Small intestine (tissue), 7 donors: ENCODE data around the gene MFSD6L. TPM values are rescaled to one million over a fixed set of nuclear protein-coding genes. Genes with fewer than 3 reads are reported as not detected.
"Not testable (repeated sequence)": the region's sequence is repeated elsewhere in the genome, so short reads cannot be mapped to it uniquely, and the experiment has no call there.

Source experiments
- DNase-seq, 2 donors: peaks; one replicate each; pipeline versions ENCODE4 v3.0.0 to v3.0.0-alpha.2; 2013
- FAIRE-seq: peaks from 2 replicates; lab custom pipeline; 2012; peaks lifted over from hg19 to GRCh38; lab: Jason Lieb, UNC
- H3K27ac ChIP-seq, 3 donors: one replicate each; pipeline ENCODE4 v1.5.1; 2013; ENCODE audit warnings: low read length in 2 of 3, mild to moderate bottlenecking in 2 of 3, control low read depth in 1 of 3, inconsistent platforms in 1 of 3, low read depth in 1 of 3, moderate library complexity in 1 of 3
- H3K27me3 ChIP-seq, 3 donors: one replicate each; pipeline ENCODE4 v1.6.1; 2013; ENCODE audit warnings: low read length in 3 of 3, inconsistent platforms in 1 of 3; ENCODE audit not compliant: control insufficient read depth in 3 of 3, insufficient read depth in 3 of 3
- H3K36me3 ChIP-seq, 3 donors: one replicate each; pipeline ENCODE4 v1.6.1; 2013; ENCODE audit warnings: low read length in 3 of 3, inconsistent platforms in 1 of 3, low read depth in 1 of 3, mild to moderate bottlenecking in 1 of 3, moderate library complexity in 1 of 3; ENCODE audit not compliant: control insufficient read depth in 3 of 3, insufficient read depth in 2 of 3
- H3K4me1 ChIP-seq, 3 donors: one replicate each; pipeline ENCODE4 v1.6.1; 2013; ENCODE audit warnings: low read length in 2 of 3, inconsistent platforms in 1 of 3, low read depth in 1 of 3, mild to moderate bottlenecking in 1 of 3, moderate library complexity in 1 of 3; ENCODE audit not compliant: control insufficient read depth in 3 of 3, insufficient read depth in 2 of 3
- H3K4me3 ChIP-seq, 3 donors: one replicate each; pipeline ENCODE4 v1.5.1; 2013; ENCODE audit warnings: low read length in 3 of 3, control low read depth in 1 of 3, inconsistent platforms in 1 of 3, low read depth in 1 of 3, mild to moderate bottlenecking in 1 of 3, moderate library complexity in 1 of 3
- H3K9me3 ChIP-seq, 2 donors: one replicate each; pipeline ENCODE4 v1.6.1; 2013; ENCODE audit warnings: low read depth in 1 of 2, low read length in 1 of 2; ENCODE audit not compliant: control insufficient read depth in 2 of 2, insufficient read depth in 1 of 2
- WGBS, 3 donors: extraction: QIAGEN DNeasy Blood & Tissue Kit; methylation state at CpG; one replicate each; pipeline ENCODE4 v1.1.7; 2013; 5-methylcytosine and 5-hydroxymethylcytosine counted together
- polyA plus RNA-seq, 4 donors: library from polyadenylated mRNA; stranded (reverse) in 3 of 4; unstranded in 1 of 4; fragments of 200-250 nt in 3 of 4; fragments of 120-200 nt in 1 of 4; gene quantifications; one replicate each; pipeline versions ENCODE4 v1.2.1 to v1.2.3, GENCODE V29; 2013
- donor health status: healthy with polysubstance abuse.
- donor health status: control.
- donor health status: control.
- donor health status: Bipolar disorder and iron deficiency.
- donor health status: healthy.

The MFSD6L gene
- polyA plus RNA-seq, 4 donors = 0.81 to 10.8 (median 5.8) TPM; not detected in 1

DNA sequence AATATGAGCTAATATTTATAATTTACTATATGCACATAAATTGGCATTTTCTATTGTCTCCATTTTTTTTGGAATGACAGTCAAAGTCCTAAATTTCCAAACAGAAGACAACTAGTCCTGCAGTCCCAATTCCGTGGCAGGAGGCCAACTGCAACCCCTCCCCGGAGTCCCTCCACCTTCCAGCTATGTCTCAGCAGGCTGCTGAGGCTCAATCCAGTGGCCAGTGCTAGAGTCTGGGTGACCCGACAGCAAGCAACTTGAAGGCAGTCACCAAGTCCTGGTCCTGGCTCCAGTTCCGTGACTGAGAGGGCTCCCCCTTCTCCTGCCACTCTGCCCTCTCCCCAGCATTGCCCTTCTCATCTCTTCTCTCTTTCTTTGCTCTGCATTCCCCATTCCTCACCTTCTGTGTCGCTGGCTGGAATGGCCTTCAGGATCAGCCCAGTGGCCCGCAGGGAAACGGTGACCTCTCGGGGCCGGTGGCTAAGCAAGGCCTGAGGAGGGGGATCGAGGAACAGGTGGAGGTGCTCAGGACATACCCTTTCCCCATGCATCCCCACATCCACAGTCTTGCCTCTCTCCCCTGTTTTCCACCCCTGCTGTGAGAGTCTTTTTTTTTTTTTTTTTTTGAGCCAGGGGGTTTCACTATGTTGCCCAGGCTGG, 22.4 kb upstream of the MFSD6L start:
- no peaks in the 10 kb centered on the region for H3K36me3 ChIP-seq
- FAIRE-seq (no peak), DNase-seq (no peak)
- peaks cover 0 to 6% of the 10 kb centered on the region in 2 donors for H3K9me3 ChIP-seq
- no peaks in the 10 kb centered on the region for H3K4me1 ChIP-seq
- peaks cover 0 to 9% (median 0%) of the 10 kb centered on the region in 3 donors for H3K27me3 ChIP-seq
- H3K4me3 ChIP-seq = no peak overlapping the region
- 84 to 92% (median 87%) methylated on average over 10 of the region's 10 CpGs for WGBS, 3 donors
- no peak overlapping the region for H3K27ac ChIP-seq

DNA sequence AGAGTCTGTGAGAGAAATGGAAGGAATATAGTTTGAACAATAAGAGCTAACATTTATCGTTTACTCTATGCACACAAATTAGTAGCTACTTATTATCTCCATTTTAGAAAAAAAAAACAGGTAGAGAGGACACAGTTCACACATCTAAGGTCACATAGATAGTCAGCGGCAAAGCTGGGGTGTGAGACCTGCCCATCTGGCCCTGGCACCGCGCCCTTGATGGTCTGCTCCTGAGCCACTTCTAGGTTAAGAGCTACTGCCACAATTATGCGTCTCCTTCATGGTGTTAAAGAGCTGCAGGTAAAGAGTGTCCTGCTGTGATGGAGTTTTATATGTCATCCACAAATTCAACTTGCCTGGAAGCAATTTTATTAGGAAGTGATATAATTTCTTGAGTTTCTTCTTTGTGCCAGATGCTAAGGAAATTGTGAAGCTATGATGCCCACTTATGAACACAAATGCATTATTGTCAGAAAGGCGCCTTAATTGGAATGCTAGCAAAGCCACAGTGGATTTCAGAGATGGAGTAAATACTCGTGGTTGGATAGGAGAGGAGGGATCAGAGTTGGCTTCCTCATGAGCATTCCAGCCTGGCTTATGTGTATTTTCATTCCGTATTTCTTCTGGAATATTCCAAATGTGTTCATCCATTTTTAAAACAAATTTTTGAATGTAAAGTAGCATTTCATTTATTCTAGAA, 21.3 kb upstream of the MFSD6L start:
- H3K27ac ChIP-seq = no peak overlapping the region
- H3K9me3 ChIP-seq = peaks cover 0 to 6% of the 10 kb centered on the region in 2 donors
- no peaks in the 10 kb centered on the region for H3K4me1 ChIP-seq
- no peak for DNase-seq
- no peak overlapping the region for H3K4me3 ChIP-seq
- peaks cover 0 to 9% (median 0%) of the 10 kb centered on the region in 3 donors for H3K27me3 ChIP-seq
- 59 to 76% (median 59%) methylated on average over 8 of the region's 8 CpGs for WGBS, 3 donors
- no peak for FAIRE-seq
- H3K36me3 ChIP-seq = no peaks in the 10 kb centered on the region

DNA sequence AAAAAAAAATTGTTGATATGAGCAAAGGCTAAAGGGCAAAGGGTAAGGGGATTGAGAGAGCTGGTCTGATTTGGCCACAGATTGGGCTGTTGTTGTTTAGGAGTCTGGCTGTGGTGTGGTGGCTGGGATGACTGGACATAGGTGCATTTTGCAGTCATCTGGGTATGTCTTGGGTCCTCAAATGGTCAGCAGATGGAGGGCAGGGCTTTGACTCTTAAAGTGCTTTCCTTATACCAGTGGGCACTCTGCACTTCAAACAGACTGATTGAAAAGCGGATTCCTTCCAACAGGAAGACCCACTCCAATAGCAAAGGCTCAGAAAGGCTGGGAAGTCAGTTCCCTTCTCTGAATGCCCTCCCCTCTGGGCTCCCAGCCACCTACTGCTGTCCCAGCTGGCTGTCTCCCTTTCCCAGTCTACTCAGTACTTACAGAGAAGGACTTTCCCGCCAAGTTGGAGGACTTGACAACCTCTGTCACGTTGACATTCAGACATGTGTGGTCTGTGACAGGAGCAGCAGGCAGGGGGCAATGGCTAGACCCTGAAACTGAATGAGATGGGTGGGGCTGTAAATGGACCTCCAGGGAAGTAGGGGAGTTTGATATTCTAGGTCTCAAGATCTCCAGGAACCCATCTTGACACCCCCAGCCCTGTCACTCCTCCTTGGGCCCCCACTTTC, 19.6 kb upstream of the MFSD6L start:
- no peak for DNase-seq
- WGBS, 3 donors = 44 to 53% (median 47%) methylated on average over 3 of the region's 3 CpGs

DNA sequence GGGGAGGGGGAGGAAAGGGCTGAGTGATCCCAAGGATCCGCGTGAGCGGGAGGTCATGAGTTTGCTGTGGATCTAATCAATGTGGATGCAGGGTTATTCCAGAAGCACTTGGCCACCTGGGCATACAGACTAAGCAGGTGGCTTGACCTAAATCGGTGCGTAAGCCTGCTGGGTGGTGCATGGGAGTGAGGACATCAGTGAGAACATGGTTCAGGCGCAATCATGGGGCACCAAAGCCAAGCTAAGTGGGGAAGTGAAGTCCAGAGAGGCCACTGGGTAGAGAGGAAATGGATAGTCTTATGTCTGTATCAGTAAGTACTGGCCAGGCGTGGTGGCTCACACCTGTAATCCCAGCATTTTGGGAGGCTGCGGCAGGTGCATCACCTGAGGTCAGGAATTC, 18.9 kb upstream of the MFSD6L start:
- Histone ChIP-seq H3K4me1 (no peaks in the 10 kb centered on the region), H3K36me3 (no peaks in the 10 kb centered on the region), H3K4me3 (no peak overlapping the region), H3K27me3 (peaks cover 0 to 11% (median 0%) of the 10 kb centered on the region in 3 donors), H3K9me3 (no peaks in the 10 kb centered on the region), H3K27ac (no peak overlapping the region)
- FAIRE-seq (no peak), DNase-seq (no peak)
- WGBS, 3 donors = 87 to 93% (median 89%) methylated on average over 8 of the region's 8 CpGs

More for the DNA sequence above, 19.6 kb upstream of the MFSD6L start:
- peaks cover 0 to 11% (median 0%) of the 10 kb centered on the region in 3 donors for H3K27me3 ChIP-seq
- H3K9me3 ChIP-seq = no peaks in the 10 kb centered on the region
- no peaks in the 10 kb centered on the region for H3K36me3 ChIP-seq
- no peak overlapping the region for H3K27ac ChIP-seq
- H3K4me3 ChIP-seq = no peak overlapping the region
- no peak for FAIRE-seq
- no peaks in the 10 kb centered on the region for H3K4me1 ChIP-seq

DNA sequence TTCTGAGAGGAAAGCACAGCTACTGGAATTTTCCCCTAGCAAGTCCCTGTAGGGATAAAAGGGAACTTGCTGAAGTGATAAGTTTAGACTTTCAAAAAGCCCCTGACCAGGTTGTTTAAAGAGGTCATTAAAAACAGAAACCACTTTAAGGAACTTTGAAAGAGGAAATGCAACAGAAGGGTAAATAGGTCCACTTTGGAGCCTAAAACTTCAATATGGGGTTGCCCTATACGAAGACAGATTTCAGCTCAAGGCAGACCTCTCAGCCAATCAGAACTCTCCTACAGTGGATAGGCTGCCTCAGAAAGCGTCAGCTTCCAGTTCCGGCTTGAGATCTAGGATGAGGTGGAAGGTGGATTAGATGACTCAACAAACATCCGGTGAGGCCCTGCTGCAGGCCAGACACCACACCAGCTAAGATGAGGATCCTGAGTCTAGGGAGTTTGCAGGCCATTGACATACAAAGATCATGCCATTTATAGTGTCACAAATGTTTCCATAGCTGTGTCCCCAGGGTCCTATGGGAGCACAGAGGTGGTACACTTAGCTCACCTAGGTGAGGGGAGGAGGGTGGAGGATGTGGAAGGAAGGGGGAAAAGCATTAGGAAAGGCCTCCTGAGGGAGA, 7.9 kb upstream of the MFSD6L start:
- no peak for DNase-seq

DNA sequence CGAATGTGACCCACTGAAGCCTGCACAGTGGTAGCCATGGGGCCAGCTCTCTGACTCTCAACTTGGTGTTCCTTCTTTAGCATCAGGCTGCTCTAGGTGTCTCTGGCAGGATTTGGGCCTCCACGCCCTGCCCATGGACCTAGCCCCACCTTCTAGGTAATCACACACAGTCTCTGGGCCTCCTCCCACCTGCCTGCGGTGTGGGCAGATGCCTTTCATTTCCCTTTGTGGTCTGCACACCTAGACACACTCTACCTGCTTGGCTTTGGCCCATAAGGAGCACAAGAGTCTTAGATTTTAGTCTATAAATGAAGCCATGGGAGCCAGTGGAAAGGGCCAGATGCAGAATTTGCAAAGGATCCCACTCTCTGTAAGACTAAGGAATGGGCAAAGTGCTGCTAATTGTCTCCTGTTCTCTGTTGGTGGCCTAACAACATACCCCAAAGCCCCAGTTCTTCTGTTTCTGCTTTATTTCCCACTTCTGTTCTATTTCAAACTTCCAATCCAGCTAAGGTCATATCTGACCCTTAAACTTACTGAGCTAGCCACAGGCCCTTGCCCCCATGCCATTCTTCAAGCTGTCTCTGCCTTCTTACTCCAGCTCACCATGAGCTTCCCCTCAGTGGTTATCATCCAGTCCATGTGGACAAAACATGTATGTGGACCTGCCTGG, 7.2 kb upstream of the MFSD6L start:
- 57 to 76% (median 70%) methylated on average over 3 of the region's 3 CpGs for WGBS, 3 donors
- DNase-seq (no peak), FAIRE-seq (no peak)
- Histone ChIP-seq H3K9me3 (peaks cover 0 to 20% of the 10 kb centered on the region in 2 donors), H3K27ac (peak overlapping the region in 1 of 3 donors; percentile 26), H3K4me1 (no peaks in the 10 kb centered on the region), H3K36me3 (no peaks in the 10 kb centered on the region), H3K4me3 (no peak overlapping the region), H3K27me3 (no peaks in the 10 kb centered on the region)

More for the DNA sequence above, 7.9 kb upstream of the MFSD6L start:
- H3K36me3 ChIP-seq = no peaks in the 10 kb centered on the region
- peak overlapping the region in 1 of 3 donors; percentile 27 for H3K27ac ChIP-seq
- no peaks in the 10 kb centered on the region for H3K27me3 ChIP-seq
- no peak for FAIRE-seq
- peaks cover 0 to 20% of the 10 kb centered on the region in 2 donors for H3K9me3 ChIP-seq
- H3K4me3 ChIP-seq = no peak overlapping the region
- WGBS, 3 donors = 74 to 79% (median 76%) methylated on average over 4 of the region's 4 CpGs
- no peaks in the 10 kb centered on the region for H3K4me1 ChIP-seq

DNA sequence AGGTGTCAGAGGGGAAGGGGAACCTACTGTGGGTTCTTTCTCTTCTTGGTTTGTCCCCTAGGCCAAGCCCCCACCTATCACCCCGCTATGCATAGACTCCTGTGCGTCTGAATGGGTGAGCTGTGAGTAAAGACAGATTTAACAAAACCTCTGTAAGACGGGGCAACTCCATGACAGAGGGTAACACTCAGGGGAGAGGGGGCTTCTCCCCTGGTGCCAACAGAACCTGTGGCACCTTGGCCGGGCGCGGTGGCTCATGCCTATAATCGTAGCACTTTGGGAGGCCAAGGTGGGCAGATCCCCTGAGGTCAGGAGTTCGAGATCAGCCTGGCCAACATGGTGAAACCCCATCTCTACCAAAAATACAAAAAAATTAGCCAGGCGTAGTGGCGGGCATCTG, 6.2 kb upstream of the MFSD6L start:
- H3K9me3 ChIP-seq = peaks cover 0 to 11% of the 10 kb centered on the region in 2 donors
- H3K27ac ChIP-seq, H3K27me3 ChIP-seq, H3K36me3 ChIP-seq, DNase-seq, H3K4me3 ChIP-seq, FAIRE-seq, H3K4me1 ChIP-seq: not testable (repeated sequence)
- 89 to 92% (median 92%) methylated on average over 10 of the region's 10 CpGs for WGBS, 3 donors
